HG03060 (cell line): ENCODE data around the gene TEX36.
"Not testable (repeated sequence)": the region's sequence is repeated elsewhere in the genome, so short reads cannot be mapped to it uniquely, and the experiment has no call there.

ENCODE experiments used
- ATAC-seq: cut with Tn5 transposase; IDR thresholded peaks from one replicate; pipeline ENCODE4 v1.9.1; 2021; ENCODE audit warnings: low read depth, moderate number of reproducible peaks; ENCODE audit not compliant: unreplicated experiment

TEX36 gene

DNA sequence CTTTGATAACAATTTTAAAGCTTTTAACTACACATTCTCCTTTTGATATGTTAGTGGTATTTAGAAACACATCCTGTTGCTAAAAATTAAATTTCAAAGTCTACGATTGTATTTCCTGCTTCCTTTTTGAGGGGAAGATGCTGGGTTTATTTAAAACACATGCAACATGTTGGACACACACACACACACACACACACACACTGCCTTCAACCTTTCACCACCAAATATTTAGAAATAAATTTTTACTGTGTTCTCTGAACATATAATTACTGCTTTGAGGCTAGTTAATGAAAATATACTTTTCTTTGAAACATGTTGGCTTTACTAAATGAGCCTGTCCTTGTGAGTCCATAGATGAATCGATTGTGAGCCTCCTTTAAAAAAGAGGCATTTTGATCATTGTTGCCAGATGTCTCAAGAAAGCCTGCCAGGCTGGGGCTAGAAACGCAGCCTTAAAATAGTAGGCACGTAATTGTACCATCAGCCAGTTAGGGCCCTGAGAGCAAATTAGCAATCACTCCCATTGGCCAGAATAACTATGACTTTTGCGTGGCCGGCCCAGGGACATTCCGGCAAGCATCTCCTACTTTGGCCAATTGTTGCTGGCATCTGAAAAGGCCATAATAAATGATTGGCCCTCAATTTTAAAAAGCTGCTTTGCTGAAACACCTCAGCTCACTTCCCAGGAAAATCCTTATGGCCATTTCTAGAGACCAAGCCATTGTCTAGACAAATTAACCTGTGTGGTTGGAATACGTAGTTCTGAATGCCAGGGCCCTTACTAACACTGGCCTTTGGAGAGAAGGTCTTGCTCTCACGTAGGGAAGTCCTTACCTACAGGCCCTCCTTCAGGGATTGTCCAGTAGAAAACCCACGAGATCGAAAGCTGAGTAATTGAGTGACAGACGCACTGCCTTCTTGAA is 9.9 kb upstream of the TEX36 start:
- ATAC-seq, result no peak

- no peak for ATAC-seq
These were observed 9.2 kb upstream of the TEX36 start for GRCh38 chr10:125692196-125692595.

GRCh38 chr10:125691160-125691981 is 8.4 kb upstream of the TEX36 start:
- ATAC-seq, result no peak

- no peak for ATAC-seq
These were observed 7.1 kb upstream of the TEX36 start for GRCh38 chr10:125689955-125690569.

DNA sequence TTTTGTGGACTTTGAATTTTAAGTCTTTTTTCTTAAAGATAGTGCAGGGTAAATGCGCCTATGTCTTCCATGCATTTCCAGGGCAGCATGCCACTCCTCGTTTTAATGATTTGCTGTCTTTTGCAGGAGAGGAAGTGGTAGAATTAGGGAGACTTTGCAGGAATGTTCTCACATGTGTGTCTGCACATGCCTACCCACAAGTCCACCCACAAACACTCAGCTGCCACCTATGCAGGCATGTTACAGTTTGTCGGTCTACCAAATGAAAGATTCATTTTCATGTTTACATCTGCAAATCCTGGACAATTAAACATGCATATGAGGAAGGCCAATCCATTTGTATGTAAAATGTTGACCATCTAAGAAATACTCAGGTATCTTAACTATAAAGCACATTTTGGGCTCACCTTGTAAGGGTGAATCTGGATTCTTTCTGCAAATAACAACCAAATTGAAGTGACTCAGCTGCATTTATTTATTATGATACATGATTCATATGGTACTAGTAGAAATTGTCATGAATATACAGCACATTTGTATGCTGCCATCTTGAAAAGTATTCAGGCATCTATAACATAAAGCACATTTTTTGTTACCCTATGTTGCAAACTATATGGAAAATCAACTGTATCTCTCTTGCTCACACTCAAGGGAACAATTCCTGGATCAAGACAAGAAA is 4.7 kb upstream of the TEX36 start:
- no peak for ATAC-seq

- no peak for ATAC-seq
These were observed 1.6 kb upstream of the TEX36 start for GRCh38 chr10:125684581-125684980.

- no peak for ATAC-seq
These were observed 858 bp upstream of the TEX36 start for GRCh38 chr10:125683821-125684220.

- ATAC-seq, result no peak
These were observed 3.5 kb downstream of the TEX36 start for GRCh38 chr10:125679436-125679835.

GRCh38 chr10:125672884-125673283 is 10.1 kb downstream of the TEX36 start:
- no peak for ATAC-seq

- ATAC-seq, result no peak
These were observed 20.4 kb downstream of the TEX36 start for GRCh38 chr10:125662584-125662983.

GRCh38 chr10:125661941-125662515 is 20.9 kb downstream of the TEX36 start:
- ATAC-seq, result no peak

GRCh38 chr10:125661431-125661940 is 21.5 kb downstream of the TEX36 start:
- no peak for ATAC-seq

- no peak for ATAC-seq
These were observed 23.9 kb downstream of the TEX36 start for GRCh38 chr10:125659071-125659470.

DNA sequence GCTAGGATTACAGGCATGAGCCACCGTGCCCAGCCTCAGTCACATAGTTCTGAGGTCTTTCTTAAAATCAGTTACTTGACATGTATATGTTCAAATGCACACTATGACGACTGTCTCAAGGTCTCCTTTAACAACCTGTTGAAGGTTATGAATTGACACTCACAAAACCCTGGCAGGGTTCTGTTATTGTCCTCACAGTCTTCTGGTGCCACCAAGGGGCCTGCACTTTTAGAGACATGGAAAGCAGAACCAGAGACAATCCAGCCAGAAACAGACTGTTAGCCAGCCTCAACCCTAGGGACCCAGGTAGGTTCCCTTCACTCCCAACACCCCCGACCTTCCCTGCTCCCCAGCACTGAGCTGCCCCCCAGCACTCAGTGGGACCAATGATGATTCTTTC is 26.4 kb downstream of the TEX36 start:
- ATAC-seq, result no peak

DNA sequence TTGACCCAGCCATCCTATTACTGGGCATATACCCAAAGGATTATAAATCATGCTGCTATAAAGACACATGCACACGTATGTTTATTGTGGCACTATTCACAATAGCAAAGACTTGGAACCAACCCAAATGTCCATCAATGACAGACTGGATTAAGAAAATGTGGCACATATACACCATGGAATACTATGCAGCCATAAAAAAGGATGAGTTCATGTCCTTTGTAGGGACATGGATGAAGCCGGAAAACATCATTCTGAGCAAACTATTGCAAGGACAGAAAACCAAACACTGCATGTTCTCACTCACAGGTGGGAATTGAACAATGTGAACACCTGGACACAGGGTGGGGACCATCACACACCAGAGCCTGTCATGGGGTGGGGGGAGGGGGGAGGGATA is 29.9 kb downstream of the TEX36 start:
- not testable (repeated sequence) for ATAC-seq

GRCh38 chr10:125646311-125646710 is 36.7 kb downstream of the TEX36 start:
- no peak for ATAC-seq

GRCh38 chr10:125641398-125641797 is 41.6 kb downstream of the TEX36 start:
- no peak for ATAC-seq

DNA sequence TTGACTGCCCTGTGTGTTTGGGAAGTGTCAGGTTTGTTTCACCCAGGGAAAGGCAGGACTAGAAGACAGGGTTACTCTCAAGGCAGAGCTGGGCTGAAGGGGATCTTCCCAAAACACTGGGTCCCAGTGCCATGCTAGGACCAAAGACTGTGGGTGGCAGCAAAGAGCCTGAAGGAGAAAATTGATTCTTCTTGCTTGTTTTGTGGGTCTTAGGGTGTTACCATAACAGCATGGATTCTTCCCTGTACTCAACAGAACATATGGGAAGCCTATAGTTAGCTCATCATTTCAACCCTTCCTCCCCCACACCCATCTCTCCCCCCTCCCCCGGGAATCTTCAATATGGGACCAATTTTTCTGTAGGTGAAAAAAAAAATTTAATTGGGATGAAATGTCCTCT is 42.3 kb downstream of the TEX36 start:
- no peak for ATAC-seq

DNA sequence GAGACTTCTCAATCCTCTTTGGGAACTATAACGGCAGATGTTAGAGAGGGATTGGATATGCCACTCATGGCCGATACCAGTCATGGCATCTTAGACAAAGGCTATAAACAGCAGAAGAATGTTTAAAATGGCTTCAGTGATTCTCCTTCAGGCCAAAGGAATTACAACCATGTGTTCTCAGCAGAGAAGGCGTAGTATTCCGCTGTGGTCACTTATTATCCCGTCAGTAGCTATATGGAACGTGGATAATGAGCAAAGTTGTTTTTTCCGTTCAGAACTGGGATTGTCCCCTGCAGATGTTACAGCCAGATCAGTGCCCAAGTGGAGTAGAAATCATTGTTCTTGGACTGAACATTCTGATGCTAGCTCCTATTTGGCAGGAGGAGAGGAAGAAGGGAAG is 43.1 kb downstream of the TEX36 start:
- ATAC-seq, result no peak

- ATAC-seq, result no peak
These were observed 44.4 kb downstream of the TEX36 start for GRCh38 chr10:125638555-125638954.
